MCF 10A (cell line): ENCODE data around the gene HAAO. TPM values are rescaled to one million over a fixed set of nuclear protein-coding genes. Genes with fewer than 3 reads are reported as not detected.
A peak's percentile ranks its signal among the peaks of the same experiment; 100 is the strongest.

Experiments
- BruUV-seq: library from RNA; stranded (reverse); fragments of 400-500 nt; replicated peaks from 2 replicates; lab custom pipeline; 2021; lab: Mats Ljungman, UMichigan
- CTCF ChIA-PET: fragments of 300-600 bp; sonication (Branson Sonifier 250); formaldehyde crosslinking; extraction: SDS; loops from one replicate; lab custom pipeline; 2021; ENCODE audit warnings: antibody characterized with exemption, inconsistent platforms; lab: Yijun Ruan, JAX
- POLR2A ChIA-PET: fragments of 300-600, 350-650 bp; sonication (Branson Sonifier 250); formaldehyde crosslinking; extraction: SDS; loops from one replicate; lab custom pipeline; 2020; ENCODE audit warnings: antibody characterized with exemption, inconsistent platforms; lab: Yijun Ruan, JAX
- DNase-seq: peaks from one replicate; pipeline ENCODE4 v3.0.0-alpha.2; 2018; ENCODE audit not compliant: unreplicated experiment
- H3K27ac Mint-ChIP-seq: one replicate; pipeline ENCODE4 v1.8.0; 2022; ENCODE audit warnings: mild to moderate bottlenecking, low read depth, mixed read lengths; ENCODE audit not compliant: unreplicated experiment
- H3K27me3 Mint-ChIP-seq: one replicate; pipeline ENCODE4 v1.8.0; 2022; ENCODE audit warnings: mixed read lengths; ENCODE audit not compliant: insufficient read depth, unreplicated experiment
- H3K36me3 Mint-ChIP-seq: one replicate; pipeline ENCODE4 v1.8.0; 2022; ENCODE audit warnings: mild to moderate bottlenecking, moderate library complexity, mixed read lengths; ENCODE audit not compliant: insufficient read depth, unreplicated experiment
- H3K4me1 Mint-ChIP-seq: one replicate; pipeline ENCODE4 v1.8.0; 2022; ENCODE audit warnings: mixed read lengths; ENCODE audit not compliant: insufficient read depth, unreplicated experiment
- H3K4me3 Mint-ChIP-seq: one replicate; pipeline ENCODE4 v1.8.0; 2022; ENCODE audit warnings: mild to moderate bottlenecking, moderate library complexity, mixed read lengths; ENCODE audit not compliant: unreplicated experiment
- H3K9me3 Mint-ChIP-seq: one replicate; pipeline ENCODE4 v1.8.0; 2022; ENCODE audit warnings: mixed read lengths; ENCODE audit not compliant: unreplicated experiment
- intact Hi-C: fragments of 100-400 bp; cut with micrococcal nuclease; formaldehyde crosslinking; loops from 2 replicates; pipeline ENCODE4 v1.14.1; 2022
- total RNA-seq: library from RNA; stranded (reverse); gene quantifications from 2 replicates; pipeline ENCODE4 v1.2.3, GENCODE V29; 2022
- TF ChIP-seq, protein P1 (sequence below): fragments of 200-600 bp; IDR thresholded peaks from one replicate; pipeline ENCODE4 v1.8.0; 2022; ENCODE audit warnings: antibody characterized with exemption, mild to moderate bottlenecking; ENCODE audit not compliant: unreplicated experiment

HAAO gene
- total RNA-seq, 1 experiment from 2014 or later, result not detected

DNA sequence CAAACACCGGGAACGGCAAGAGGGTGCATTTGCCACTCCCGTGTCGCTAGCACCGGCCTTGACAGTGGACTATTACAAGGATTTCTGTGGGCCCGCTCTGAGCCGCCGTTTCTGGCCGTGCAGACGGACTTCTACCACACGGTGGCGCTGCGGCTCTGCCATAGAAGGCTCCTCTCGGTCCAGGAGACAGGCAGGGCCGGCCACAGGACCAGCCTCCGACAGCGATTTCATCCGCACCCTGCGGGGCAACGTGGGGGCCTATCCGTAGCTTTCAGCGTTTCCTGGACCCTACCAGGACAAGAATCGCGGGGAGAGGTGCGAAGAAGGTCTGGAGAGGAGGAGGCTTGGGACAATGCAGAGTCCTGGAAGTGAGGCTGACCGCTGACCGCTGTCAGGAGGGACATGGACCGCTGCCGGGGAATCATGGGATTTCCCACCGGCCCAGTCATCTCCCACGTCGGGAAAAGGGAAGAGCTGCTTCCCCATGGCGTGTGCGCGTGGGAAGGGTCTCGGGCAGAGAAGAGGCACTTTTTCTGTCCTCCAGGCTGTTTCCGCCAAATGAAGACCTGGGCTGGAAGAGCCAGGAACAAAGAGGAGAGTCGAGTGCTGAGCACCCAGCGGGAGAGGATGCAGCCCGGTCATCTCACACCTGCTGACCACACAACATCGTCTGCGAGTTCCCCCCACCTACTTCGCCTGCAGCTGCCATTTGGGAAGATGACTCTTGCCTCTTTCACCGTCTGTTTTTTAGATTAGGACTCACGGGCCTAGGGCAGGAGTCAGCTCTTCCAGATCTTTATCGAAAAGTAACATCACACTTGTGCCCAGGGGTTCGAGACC is 35.5 kb upstream of the HAAO start:
- Mint-ChIP-seq H3K27ac (peak overlapping the region; percentile 64), H3K4me3 (peak overlapping the region; percentile 41), H3K9me3 (no peaks in the 10 kb centered on the region), H3K4me1 (peaks cover 26% of the 10 kb centered on the region), H3K36me3 (no peaks in the 10 kb centered on the region), H3K27me3 (no peaks in the 10 kb centered on the region)
- peak; percentile 86 for DNase-seq
- intact Hi-C loops, result loop anchor here (1.0 to 2.0 kb wide), 6 partner anchors 31 to 781 kb away; no protein-coding TSS in a partner anchor
- TF ChIP-seq, protein P1, sequence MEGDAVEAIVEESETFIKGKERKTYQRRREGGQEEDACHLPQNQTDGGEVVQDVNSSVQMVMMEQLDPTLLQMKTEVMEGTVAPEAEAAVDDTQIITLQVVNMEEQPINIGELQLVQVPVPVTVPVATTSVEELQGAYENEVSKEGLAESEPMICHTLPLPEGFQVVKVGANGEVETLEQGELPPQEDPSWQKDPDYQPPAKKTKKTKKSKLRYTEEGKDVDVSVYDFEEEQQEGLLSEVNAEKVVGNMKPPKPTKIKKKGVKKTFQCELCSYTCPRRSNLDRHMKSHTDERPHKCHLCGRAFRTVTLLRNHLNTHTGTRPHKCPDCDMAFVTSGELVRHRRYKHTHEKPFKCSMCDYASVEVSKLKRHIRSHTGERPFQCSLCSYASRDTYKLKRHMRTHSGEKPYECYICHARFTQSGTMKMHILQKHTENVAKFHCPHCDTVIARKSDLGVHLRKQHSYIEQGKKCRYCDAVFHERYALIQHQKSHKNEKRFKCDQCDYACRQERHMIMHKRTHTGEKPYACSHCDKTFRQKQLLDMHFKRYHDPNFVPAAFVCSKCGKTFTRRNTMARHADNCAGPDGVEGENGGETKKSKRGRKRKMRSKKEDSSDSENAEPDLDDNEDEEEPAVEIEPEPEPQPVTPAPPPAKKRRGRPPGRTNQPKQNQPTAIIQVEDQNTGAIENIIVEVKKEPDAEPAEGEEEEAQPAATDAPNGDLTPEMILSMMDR, result peak; percentile 93
- POLR2A ChIA-PET, result interaction anchor here (0.6 kb wide), 1 partner anchor 749 kb away, joined by 3 read pairs; no protein-coding TSS in a partner anchor
- CTCF ChIA-PET, result interaction anchor here (0.6 to 3.7 kb wide), 58 partner anchors 8 to 1235 kb away, joined by 3 to 17 read pairs (median 4); no protein-coding TSS in a partner anchor
- no TSS peak for BruUV-seq

GRCh38 chr2:42826231-42826630 is 33.8 kb upstream of the HAAO start:
- no peaks in the 10 kb centered on the region for H3K36me3 Mint-ChIP-seq
- H3K27me3 Mint-ChIP-seq, result no peaks in the 10 kb centered on the region
- TF ChIP-seq, protein P1, result no peak
- intact Hi-C loops, result no loop called here
- no peak overlapping the region for H3K4me3 Mint-ChIP-seq
- BruUV-seq, result no TSS peak
- ChIA-PET CTCF (interaction anchor here (0.6 to 1.7 kb wide), 8 partner anchors 10 to 784 kb away, joined by 3 to 5 read pairs (median 4); no protein-coding TSS in a partner anchor), POLR2A (interaction anchor here (0.9 to 1.0 kb wide), 3 partner anchors 16 to 770 kb away, joined by 3 read pairs; partner anchors contain the start of gene THADA)
- no peak for DNase-seq
- H3K4me1 Mint-ChIP-seq, result peaks cover 26% of the 10 kb centered on the region
- H3K27ac Mint-ChIP-seq, result no peak overlapping the region
- H3K9me3 Mint-ChIP-seq, result no peaks in the 10 kb centered on the region

DNA sequence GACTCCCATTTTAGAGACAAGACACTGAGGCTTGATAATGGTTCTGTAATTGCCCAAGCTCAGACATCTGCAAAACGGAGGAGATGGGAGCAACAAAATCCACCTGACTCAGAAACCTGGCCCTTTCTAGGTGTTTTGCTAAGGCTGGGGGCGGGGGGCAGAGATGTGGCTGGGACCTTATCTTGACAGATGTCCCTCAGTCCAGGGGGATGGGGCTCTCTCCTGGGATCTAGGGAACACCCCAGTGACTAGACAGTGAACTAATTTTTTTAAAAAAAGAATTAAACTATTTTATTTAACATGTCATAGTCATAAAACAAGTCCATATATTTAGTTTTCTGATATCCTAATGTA is 32.0 kb upstream of the HAAO start:
- Mint-ChIP-seq H3K4me3 (no peak overlapping the region), H3K9me3 (no peaks in the 10 kb centered on the region), H3K27ac (no peak overlapping the region), H3K27me3 (no peaks in the 10 kb centered on the region), H3K36me3 (no peaks in the 10 kb centered on the region), H3K4me1 (peaks cover 18% of the 10 kb centered on the region)
- no TSS peak for BruUV-seq
- ChIA-PET CTCF (interaction anchor here (1.2 to 1.5 kb wide), 2 partner anchors 123 to 659 kb away, joined by 4 to 6 read pairs; no protein-coding TSS in a partner anchor), POLR2A (no interaction called here)
- no peak for DNase-seq
- TF ChIP-seq, protein P1, result no peak
- intact Hi-C loops, result no loop called here

- no TSS peak for BruUV-seq
- Mint-ChIP-seq H3K4me3 (no peak overlapping the region), H3K27me3 (no peaks in the 10 kb centered on the region), H3K4me1 (peaks cover 13% of the 10 kb centered on the region), H3K36me3 (no peaks in the 10 kb centered on the region), H3K27ac (no peak overlapping the region), H3K9me3 (no peaks in the 10 kb centered on the region)
- intact Hi-C loops, result no loop called here
- TF ChIP-seq, protein P1, result no peak
- CTCF ChIA-PET, result interaction anchor here (0.6 to 1.5 kb wide), 4 partner anchors 10 to 660 kb away, joined by 3 to 6 read pairs (median 5); no protein-coding TSS in a partner anchor
- POLR2A ChIA-PET, result interaction anchor here (0.6 to 0.7 kb wide), 2 partner anchors 14 to 427 kb away, joined by 3 to 4 read pairs; no protein-coding TSS in a partner anchor
- DNase-seq, result no peak
Observed at GRCh38 chr2:42823744-42824453, 31.5 kb upstream of the HAAO start.
